GM18909 (cell line): Measurements from ENCODE around the gene ULK3.

Source experiments
- ATAC-seq: cut with Tn5 transposase; IDR thresholded peaks from one replicate; pipeline ENCODE4 v1.9.1; 2021; ENCODE audit warnings: mild to moderate bottlenecking; ENCODE audit not compliant: unreplicated experiment, poor library complexity

ULK3 gene

DNA sequence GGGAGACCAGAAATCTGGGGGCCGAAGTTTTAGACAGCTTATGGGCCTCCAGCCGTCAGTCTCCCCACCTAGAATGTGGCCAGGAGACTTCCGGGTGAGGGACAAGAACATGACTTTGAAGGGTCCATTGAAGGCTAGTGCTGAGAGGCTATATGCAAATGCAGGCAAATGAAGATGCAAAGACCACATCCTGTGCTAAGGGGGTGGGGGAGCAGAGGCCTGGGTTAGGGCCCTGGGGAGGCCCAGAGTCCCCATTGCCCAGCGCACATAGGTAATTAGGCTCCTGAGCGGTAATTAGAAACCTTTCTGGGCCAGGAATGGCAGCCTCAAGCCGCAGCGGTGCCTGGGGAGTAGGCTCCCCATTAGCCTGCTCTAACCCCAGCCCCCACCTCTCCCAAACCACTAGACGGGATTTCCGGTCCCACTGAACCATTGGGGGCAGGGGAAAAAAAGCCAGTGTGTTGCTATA, 54.2 kb downstream of the ULK3 start:
- ATAC-seq, result peak; percentile 34

DNA sequence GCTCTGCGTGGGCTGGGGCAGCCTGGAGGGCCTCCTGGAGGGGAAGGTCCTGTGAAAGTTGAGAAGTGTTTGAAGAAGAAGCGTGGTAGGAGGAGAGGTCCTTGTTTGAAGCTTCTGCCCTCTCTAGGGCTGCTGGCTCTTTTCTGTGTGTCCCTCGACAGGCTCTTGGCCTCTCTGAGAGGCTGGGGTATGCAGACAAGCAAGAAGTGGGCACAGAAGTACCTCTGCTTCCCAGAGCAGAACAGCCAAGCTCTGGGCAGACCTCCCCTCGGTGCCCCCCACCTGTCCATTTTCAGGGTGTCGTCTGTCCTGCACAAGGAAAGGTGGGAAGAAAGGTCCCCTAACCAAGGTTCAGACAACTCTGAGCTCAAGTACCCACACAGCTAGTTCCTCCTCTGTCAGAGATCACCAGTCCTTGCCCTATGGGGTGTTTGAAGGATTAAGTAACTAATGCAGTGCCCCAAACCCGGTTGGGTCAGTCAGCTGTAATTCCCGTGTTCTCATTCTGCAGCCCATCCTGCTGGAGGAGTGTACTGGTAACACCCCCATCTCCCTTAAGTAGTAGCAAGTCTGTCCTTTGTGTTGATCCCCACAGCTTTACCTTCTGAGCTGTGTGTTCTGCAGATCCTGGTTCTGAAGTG, 54.8 kb downstream of the ULK3 start:
- no peak for ATAC-seq

DNA sequence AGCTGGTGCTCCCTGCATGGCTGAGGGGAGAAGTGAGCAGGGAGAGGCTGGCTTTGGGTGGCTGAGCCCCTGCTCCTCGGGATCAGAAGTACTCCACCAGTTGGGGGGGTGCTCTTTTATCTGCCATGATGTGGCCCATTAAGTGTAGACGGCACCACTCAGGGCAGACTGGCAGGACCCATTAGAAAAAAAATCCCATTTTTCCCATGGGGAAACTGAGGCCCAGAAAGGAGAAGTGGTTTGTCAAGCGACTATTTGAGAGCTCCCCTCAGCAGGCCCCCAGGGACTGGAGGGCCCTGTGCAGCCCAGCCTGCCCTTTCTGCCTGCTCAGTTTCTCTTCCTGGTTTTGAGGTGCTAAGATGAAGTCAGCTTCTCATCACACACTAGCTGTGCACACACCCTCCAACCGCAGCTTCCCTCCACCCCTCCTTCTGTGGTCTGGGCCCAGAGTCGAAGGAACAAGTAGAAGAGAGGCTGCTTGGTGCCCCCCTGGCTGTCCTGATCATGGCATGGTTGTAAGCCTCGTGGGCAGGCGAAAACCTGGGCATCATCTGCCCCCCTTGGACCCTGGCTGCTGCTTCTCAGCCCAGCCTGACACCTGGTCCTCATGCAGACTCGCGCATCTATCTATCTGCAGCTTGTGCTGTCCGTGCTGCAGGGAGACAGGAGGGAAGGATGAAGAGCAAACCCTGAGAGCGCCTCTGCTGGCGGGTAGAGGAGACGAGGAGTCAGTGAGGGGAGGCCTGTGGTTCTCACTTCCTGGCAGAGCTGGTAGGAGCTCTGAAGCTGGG, 55.5 kb downstream of the ULK3 start:
- ATAC-seq, result peak; percentile 48

DNA sequence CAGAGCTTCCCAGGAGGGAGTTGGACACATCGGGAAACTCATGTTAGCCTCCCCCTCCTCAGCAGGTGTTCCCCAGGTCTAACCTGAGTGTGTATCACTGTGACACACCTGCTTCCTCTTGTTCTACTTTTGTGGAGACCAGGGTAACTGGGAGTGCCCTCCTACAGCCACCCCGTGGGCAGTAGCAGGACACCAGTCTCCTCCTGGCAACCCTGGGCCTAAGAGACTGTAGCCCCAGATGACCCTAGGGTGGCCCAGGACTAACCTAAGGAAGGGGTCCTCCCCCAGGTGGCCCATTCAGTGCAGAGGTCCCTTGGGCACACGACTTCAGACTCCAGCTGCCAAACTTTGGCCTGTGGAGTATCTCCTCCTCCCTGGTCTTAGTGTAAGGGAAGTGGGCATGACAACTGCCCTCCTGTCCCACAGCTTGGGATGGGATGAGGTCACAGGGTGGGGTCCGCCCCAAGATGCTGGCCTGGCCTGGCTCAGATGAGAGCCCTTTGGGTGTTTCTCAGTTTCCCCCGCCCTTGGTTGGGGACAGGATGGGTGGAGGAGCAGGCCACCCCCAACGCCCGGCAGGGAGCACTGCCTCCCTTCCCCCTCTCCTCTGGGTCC, 56.3 kb downstream of the ULK3 start:
- no peak for ATAC-seq
